ENCODE results near the gene PCBD2. TPM values are rescaled to one million over a fixed set of nuclear protein-coding genes. Genes with fewer than 3 reads are reported as not detected.
"Not testable (repeated sequence)": the region's sequence is repeated elsewhere in the genome, so short reads cannot be mapped to it uniquely, and the experiment has no call there.

PCBD2 gene
- total and polyA plus RNA-seq, 4 donors = 5.9 to 12.8 (median 10.3) TPM

- H3K9ac ChIP-seq (ENCODE audit: low read depth in 1 of 2, low read length in 2 of 2) = no peak overlapping the region
- 89% methylated on average over 11 of the region's 11 CpGs for WGBS
- no peaks in the 10 kb centered on the region for H3K36me3 ChIP-seq (ENCODE audit: control insufficient read depth in 4 of 4, insufficient read depth in 3 of 4, low read depth in 1 of 4, low read length in 3 of 4)
- H3K27ac ChIP-seq (ENCODE audit: low read depth in 1 of 2, low read length in 2 of 2) = no peak overlapping the region
- no peaks in the 10 kb centered on the region for H3K9me3 ChIP-seq (ENCODE audit: control insufficient read depth in 4 of 4, low read length in 3 of 4)
- DNase-seq (ENCODE audit: low spot score) = no peak
- no peak for TF ChIP-seq FOXA1 (IDR thresholded peaks at IDR 0.05)
- no peak for TF ChIP-seq RXRA (IDR thresholded peaks at IDR 0.05)
- no peak for TF ChIP-seq HNF4G (IDR thresholded peaks at IDR 0.05)
- TF ChIP-seq REST (IDR thresholded peaks at IDR 0.05) = no peak
- no peak for TF ChIP-seq EGR1 (IDR thresholded peaks at IDR 0.05; ENCODE audit: low read depth in 2 of 2)
- TF ChIP-seq CTCF (IDR thresholded peaks at IDR 0.05; ENCODE audit: low read depth, low read length, missing input control) = no peak
- TF ChIP-seq MAX (IDR thresholded peaks at IDR 0.05) = no peak
- TF ChIP-seq HNF4A (conservative IDR thresholded peaks at IDR 0.05) = no peak
- TF ChIP-seq TAF1 (conservative IDR thresholded peaks at IDR 0.05) = no peak
- no peak overlapping the region for H3K4me3 ChIP-seq (ENCODE audit: low read depth in 1 of 3, low read length in 3 of 3)
- no peaks in the 10 kb centered on the region for H3K4me1 ChIP-seq (ENCODE audit: control insufficient read depth in 4 of 4, insufficient read depth in 4 of 4, low read length in 3 of 4)
- no peaks in the 10 kb centered on the region for H3K27me3 ChIP-seq (ENCODE audit: control insufficient read depth in 4 of 4, insufficient read depth in 4 of 4, low read length in 3 of 4)
Observed at GRCh38 chr5:134997015-134997414, 92.1 kb downstream of the PCBD2 start.

GRCh38 chr5:134998068-134998467 is 93.1 kb downstream of the PCBD2 start:
- not testable (repeated sequence) for H3K4me1 ChIP-seq (ENCODE audit: control insufficient read depth in 4 of 4, insufficient read depth in 4 of 4, low read length in 3 of 4); H3K9ac ChIP-seq (ENCODE audit: low read depth in 1 of 2, low read length in 2 of 2); H3K27me3 ChIP-seq (ENCODE audit: control insufficient read depth in 4 of 4, insufficient read depth in 4 of 4, low read length in 3 of 4); DNase-seq (ENCODE audit: low spot score); H3K4me3 ChIP-seq (ENCODE audit: low read depth in 1 of 3, low read length in 3 of 3); H3K9me3 ChIP-seq (ENCODE audit: control insufficient read depth in 4 of 4, low read length in 3 of 4); H3K36me3 ChIP-seq (ENCODE audit: control insufficient read depth in 4 of 4, insufficient read depth in 3 of 4, low read depth in 1 of 4, low read length in 3 of 4); H3K27ac ChIP-seq (ENCODE audit: low read depth in 1 of 2, low read length in 2 of 2)
- WGBS = 94% methylated on average over 5 of the region's 5 CpGs

- Histone ChIP-seq H3K27me3 (ENCODE audit: control insufficient read depth in 4 of 4, insufficient read depth in 4 of 4, low read length in 3 of 4) (no peaks in the 10 kb centered on the region), H3K9me3 (ENCODE audit: control insufficient read depth in 4 of 4, low read length in 3 of 4) (no peaks in the 10 kb centered on the region), H3K4me3 (ENCODE audit: low read depth in 1 of 3, low read length in 3 of 3) (no peak overlapping the region), H3K36me3 (ENCODE audit: control insufficient read depth in 4 of 4, insufficient read depth in 3 of 4, low read depth in 1 of 4, low read length in 3 of 4) (no peaks in the 10 kb centered on the region), H3K4me1 (ENCODE audit: control insufficient read depth in 4 of 4, insufficient read depth in 4 of 4, low read length in 3 of 4) (no peaks in the 10 kb centered on the region), H3K27ac (ENCODE audit: low read depth in 1 of 2, low read length in 2 of 2) (no peak overlapping the region), H3K9ac (ENCODE audit: low read depth in 1 of 2, low read length in 2 of 2) (no peak overlapping the region)
- TF ChIP-seq NR2F2 (IDR thresholded peaks at IDR 0.05) (no peak), TAF1 (conservative IDR thresholded peaks at IDR 0.05) (no peak), HNF4G (IDR thresholded peaks at IDR 0.05) (no peak), GABPA (IDR thresholded peaks at IDR 0.05 in 1 of 2, conservative IDR thresholded peaks at IDR 0.05 in 1 of 2) (no peak), CTCF (IDR thresholded peaks at IDR 0.05; ENCODE audit: low read depth, low read length, missing input control) (no peak), ATF3 (IDR thresholded peaks at IDR 0.05) (no peak)
- WGBS = 95% methylated on average over 3 of the region's 3 CpGs
- DNase-seq (ENCODE audit: low spot score) = no peak
Observed at GRCh38 chr5:135004376-135004775, 99.4 kb downstream of the PCBD2 start.

Measured in liver (tissue), 9 donors.